Activated CD4-positive, alpha-beta T cell treated with anti-CD3 and anti-CD28 coated beads, Interleukin-2, Interleukin-6, amounts not matched to agents 100 ng/mL and 50 ng/mL, durations not matched to agents 16 hours and 8 hours (primary cell): ENCODE data around the gene NOP14.
"Not testable (repeated sequence)": the region's sequence is repeated elsewhere in the genome, so short reads cannot be mapped to it uniquely, and the experiment has no call there.

ENCODE experiments used
- DNase-seq: peaks from one replicate; pipeline ENCODE4 v3.0.0-alpha.2; 2020

NOP14 gene

DNA sequence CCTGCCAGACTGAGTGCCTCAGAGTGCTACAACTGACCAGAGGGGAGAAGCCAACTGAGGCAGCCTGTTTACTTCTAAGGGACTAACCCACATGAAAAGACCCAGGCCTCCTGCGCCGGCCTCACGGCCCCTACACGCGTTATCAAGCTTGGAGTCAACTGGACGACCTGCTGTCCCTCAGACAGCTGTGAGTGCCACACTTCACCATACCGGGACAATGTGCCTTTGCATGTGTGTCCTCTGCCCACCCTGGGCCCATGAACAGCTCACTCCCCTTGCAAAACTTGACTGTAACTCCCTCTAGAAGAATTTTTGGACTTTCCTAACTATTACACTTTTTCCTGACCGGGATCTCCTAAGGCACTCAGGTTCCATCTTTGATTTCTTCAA, 1.8 kb downstream of the NOP14 start:
- peak; percentile 49 for DNase-seq

DNA sequence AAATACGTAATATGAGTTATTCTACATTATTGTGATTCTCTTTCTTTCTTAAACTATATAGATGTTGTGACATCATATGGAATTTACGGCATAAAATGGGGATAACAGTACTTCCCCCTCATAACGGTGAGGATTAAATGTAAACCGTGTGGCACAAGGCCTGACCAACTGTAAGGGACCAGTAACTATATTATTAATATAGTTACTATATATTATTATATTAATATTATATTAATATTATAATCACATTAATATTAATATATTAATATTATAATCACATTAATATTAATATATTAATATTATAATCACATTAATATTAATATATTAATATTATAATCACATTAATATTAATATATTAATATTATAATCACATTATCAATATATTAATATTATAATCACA, 2.8 kb downstream of the NOP14 start:
- DNase-seq = not testable (repeated sequence)

DNA sequence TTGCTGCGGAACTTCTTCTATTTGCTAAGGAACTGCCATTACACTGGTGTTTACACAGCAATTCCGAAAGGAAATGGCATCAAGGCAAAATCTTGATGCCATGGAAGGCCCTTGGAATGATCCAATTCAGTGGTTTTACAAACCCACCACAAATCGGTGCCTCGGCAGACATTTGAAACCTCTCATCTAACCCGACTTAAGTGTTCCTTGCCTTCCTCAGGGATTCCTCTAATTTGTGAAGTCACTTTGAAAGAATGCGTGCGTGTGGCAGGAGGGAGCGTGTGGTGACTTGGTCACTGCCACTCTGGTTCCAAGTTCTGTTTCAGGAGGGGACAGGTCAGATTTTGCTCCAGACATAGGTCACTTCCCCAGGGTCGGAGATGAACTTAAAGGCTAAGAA, 4.8 kb downstream of the NOP14 start:
- DNase-seq = no peak

DNA sequence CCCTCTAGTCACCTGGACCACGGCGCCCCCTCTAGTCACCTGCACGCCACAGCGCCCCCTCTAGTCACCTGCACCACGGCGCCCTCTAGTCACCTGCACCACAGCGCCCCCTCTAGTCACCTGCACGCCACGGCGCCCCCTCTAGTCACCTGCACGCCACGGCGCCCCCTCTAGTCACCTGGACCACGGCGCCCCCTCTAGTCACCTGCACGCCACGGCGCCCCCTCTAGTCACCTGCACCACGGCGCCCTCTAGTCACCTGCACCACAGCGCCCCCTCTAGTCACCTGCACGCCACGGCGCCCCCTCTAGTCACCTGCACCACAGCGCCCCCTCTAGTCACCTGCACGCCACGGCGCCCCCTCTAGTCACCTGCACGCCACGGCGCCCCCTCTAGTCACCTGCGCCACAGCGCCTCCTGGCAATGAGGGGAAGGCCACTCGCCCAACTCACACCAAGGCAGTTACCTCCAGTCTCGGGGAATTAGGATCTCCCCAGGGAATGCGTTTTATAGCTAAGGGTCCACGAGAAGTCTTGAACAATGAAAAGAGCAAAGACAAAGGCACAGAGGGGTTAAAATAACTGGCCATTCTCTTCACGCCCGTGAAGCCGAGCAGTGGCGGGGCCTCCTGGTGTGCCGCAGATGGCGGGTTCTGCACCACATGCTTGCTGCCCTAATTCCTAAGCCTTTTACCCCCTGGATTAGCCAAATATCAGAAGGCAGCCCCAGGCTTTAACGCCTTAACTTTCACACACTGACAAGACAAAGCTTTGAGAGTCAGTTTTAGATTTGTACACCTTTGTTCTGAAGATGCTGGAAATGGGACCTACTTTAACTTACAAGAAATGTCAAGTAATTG, 7.8 kb downstream of the NOP14 start:
- DNase-seq = not testable (repeated sequence)

DNA sequence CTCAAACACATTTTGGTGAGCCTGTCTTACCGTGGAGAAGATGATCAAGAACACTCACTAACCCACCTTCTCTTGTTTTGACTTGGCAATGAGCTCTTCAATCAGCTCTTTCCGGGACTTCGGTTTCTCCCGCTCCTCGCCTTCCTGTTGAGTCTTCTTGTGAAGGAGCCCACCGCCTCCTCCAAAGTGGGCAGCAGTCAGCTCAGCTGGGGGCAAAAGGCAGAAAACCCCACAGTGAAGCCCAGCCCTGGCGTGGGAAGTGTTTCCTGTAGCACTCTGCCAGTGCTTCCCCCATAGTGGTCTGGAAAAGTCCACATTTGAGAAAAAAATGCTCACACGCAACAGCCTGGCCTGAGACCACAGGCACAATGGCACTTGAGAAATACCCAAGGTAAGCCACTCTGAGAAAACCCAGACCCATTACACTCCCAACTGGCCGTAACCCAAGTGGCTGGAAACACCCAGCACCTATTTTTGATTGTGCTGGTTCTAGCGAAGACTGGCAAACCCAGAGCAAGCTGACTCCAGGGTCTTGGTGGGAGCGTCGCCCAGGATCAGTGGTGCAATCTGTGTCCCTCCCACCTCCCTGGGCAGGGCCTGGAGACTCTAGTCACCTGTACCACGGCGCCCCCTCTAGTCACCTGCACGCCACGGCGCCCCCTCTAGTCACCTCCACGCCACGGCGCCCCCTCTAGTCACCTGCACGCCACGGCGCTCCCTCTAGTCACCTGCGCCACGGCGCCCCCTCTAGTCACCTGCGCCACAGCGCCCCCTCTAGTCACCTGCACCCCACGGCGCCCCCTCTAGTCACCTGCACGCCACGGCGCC, 8.6 kb downstream of the NOP14 start:
- peak; percentile 91 for DNase-seq

DNA sequence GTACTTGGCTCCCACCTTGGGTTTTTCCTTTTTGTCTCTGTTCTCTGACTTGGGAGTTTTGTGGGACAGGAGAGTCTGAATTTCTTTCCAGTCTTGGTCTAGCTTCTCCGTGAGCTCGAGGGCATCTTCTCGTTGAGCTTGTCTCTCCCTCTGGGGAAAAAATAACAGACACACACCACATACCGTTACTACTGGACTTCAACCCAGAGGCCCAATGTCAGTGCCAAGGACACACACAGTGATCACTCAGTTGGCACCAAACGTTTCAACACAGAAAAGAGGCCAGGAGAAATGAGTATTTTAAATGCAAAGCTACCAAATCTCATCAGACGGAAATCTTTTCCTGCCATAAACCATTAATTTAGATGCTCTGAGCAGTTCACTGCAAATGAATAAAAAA, 9.7 kb downstream of the NOP14 start:
- no peak for DNase-seq

DNA sequence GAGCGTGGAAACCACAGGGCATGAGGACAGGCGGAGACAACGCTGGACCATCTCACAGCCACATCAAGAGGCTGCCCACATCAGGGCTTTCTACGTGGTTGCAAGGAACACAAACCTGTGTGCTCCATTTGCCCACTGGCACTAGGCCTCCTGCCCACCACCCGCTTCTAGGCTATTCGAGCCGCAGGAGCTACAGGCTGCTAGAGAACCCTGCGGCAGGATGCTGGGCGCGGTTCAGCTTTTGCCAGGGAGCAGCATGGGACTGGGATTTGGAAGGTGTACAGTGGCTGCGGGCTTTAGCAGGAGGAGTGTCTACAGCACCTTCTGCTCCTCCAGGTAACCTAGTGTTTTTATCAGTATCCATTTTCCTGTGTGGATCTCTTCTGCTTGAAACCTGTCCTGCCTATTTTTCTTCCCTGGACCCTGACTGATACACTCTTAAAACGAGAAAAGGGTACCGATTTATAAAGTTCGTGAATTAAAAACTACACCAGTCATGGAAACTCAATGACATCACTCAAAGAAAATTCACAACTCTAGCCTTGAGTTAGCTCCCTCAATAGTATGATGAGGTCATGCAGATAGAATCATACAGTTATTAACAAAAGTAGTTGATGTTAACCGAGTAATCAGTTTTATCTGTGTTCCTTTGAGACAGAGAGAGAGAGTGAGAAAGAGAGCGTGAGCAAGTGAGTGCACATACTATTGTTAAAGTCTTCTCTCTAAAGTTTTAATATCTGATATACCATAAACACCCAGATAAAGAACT, 12.8 kb downstream of the NOP14 start:
- no peak for DNase-seq

DNA sequence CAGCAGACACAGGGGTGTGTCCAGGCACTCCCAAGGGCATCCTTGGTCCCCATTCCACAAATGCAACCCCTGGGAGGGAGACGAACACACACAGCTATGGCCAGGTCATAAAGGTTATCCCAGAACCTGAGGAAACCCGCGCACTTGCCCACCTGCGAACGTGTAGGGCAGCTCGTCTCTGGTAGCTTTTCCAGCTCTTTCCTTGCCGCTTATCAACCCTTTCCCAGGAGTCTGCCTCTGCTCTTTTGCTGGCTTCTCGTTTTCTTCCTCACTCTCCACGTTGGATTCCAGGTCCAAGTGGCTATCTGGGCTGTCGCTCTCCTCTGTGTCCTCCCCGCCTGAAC, 13.5 kb downstream of the NOP14 start:
- DNase-seq = no peak

DNA sequence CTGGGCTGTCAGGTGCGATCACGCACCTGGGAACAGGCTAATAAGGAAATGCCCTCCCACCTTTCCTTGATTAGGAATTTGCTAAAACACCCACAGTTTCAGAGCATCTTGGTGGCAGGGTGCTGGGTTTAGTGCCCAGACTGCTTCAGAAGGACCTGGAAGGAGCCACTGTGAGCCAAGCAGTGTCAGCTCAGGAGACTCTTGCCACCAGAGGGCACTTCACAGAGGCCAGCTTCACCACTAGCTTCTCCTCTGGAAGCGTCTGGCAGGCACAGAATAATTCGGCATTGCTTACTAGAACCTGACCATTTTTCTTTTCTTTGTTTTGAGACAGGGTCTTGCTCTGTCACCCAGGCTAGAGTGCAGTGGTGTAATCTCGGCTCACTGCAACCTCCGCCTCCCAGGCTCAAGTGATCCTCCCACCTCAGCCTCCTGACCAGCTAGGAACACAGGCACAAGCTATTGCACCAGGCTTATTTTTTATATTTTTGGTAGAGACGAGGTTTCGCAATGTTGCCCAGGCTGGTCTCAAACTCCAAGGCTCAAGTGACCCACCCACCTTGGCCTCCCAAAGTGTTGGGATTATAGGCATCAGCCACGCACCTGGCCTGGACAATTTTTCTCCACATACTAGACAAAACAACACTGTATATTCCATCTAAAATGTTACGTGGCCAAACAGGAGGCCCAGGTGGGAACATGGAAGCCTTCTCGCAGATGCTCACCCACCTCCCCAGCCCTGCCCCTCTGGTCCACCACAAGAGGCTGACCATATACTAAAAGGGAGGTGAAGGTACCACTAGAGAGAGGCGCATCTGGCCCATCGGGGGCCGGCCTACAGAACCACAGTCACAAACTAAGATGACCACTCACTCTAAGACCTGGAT, 14.1 kb downstream of the NOP14 start:
- no peak for DNase-seq

DNA sequence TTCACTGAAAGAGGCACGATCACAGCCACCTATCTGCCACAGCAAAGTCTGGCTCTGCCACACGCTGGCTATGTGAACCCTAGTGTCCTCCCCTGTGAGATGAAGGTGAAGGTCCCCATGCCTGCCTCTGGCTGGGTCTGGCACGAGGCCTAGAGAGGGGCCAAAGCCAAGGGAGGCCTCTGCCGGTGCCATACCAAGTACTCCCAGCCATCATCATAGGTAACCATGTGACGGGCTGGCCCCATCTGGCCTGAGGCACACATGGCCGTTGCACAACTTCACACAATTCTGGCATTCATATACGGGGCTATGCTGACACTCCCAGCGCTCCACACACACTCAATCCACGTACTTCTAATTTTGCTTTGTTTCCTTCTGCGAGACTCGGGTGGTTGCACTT, 15.3 kb downstream of the NOP14 start:
- no peak for DNase-seq

DNA sequence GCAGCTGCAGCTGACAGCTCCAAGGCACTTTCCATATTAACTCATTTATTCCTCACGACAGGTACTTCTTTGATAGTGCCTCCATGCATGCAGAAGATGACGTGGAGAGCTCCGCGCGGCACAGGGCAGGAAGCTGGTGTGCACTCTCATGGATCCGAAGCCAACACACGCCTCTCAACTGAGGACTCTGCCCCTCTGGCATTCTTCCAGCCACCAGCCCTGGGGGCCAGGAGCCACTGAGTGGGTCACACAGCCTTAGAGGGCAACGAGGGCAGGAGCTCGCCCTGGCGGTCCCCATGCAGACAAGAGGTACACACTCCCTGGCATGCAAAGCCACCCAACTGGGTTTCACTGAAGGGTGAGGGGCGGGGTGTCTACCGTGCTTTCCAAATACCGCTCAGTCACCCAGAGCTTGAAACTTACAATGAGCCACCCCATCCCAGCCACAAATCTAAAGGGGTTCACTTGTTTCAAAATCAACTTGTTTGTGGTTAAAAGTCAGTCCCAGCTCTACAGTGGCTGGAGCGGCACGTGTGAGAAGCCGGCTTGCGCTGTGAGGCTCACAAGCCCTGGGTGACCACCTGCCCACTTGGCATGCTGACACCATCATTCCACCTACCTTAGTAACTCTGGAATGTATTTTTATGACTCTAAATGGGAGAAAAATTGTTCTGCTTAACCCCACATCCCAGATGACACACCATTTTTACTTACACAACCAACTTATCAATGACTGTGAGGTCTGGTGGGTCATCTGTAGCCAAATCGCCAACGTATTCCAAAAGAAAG, 16.2 kb downstream of the NOP14 start:
- DNase-seq = no peak

DNA sequence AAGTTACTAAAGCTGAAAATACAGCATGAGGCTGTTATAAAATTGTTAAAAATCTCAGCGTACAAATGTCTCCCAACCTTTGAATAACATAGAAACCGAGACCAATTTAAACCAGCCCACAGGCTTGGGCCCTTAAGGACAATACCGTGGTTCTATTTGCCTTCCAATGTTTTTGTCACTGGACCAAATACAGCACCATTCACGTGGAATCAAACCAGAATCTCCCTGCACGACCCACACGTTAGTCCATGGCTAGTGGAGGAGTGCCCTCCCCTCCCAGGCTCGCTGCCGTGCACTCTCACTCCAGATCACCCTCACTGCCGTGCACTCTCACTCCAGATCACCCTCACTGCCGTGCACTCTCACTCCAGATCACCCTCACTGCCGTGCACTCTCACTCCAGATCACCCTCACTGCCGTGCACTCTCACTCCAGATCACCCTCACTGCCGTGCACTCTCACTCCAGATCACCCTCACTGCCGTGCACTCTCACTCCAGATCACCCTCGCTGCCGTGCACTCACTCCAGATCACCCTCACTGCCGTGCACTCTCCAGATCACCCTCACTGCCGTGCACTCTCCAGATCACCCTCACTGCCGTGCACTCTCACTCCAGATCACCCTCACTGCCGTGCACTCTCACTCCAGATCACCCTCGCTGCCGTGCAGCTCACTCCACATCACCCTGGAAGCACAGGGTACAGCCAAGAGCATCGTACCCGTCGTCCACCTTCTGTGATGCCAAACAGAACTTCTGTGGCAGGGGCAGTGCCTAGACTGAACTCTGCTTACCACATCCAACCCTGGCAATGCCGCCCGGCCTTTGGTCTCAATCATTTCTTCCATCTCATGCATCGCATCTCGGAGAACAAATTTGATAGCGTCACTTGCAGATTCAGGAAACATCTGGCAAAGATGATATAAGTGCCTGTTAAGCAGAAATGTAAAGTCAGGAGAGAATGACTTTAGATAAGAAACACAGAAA, 17.3 kb downstream of the NOP14 start:
- DNase-seq = not testable (repeated sequence)

DNA sequence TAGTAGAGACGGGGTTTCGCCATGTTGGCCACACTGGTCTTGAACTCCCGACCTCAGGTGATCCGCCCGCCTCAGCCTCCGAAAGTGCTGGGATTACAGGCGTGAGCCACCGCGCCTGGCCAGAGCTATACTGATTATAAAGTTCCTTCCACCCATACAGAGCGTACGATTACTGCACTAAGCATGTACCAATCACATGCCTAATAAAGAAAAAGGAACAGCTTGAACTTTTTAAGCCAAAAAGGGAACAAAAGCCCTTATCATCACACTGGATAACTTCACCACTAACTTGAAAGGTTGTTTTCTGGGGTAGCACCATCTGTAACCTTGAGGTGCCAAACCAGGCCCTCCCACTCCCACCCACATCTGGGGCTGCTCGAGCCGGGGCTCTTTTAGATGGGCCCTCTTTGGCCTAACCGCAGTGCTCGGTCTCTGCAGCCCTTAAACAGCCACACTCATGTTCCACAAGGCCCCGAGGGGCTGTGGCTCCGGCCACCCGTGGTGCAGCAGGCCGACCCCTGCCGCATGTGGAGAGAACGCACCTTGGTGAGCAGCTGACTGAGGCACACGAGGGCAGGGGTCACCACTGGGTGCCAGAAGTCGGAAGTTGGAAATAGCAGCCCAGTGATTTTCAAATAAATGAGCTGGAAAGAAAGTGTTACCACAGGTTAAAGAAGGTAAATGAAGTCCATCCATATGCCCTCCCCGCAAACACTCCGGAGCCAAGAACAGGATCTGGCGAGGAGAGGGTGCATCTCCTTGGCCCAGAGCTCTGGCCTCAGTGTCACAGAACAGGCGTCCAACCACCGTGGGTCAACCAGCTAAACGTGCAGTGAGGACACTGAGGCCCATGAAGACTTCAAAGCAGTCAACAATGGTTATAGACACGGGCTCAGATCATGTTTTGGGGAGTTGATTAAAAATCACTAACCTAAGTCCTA, 18.4 kb downstream of the NOP14 start:
- DNase-seq = no peak

DNA sequence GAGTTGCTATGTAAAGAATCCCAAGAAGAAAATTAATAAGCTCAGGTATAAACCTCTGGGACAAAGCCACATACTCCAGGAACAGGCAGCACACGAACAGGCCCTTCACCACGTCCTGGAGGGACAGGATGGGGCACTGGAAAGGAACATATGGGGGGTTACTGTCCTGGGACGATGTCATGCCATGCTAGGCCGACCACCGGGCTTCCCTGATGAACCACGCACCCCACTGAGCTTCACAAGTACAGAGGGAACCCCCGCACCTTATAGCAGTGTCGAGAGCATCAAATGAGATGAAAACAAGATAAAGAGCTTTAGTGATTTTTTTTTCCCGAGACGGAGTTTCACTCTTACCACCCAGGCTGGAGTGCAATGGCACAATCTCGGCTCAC, 19.1 kb downstream of the NOP14 start:
- no peak for DNase-seq

DNA sequence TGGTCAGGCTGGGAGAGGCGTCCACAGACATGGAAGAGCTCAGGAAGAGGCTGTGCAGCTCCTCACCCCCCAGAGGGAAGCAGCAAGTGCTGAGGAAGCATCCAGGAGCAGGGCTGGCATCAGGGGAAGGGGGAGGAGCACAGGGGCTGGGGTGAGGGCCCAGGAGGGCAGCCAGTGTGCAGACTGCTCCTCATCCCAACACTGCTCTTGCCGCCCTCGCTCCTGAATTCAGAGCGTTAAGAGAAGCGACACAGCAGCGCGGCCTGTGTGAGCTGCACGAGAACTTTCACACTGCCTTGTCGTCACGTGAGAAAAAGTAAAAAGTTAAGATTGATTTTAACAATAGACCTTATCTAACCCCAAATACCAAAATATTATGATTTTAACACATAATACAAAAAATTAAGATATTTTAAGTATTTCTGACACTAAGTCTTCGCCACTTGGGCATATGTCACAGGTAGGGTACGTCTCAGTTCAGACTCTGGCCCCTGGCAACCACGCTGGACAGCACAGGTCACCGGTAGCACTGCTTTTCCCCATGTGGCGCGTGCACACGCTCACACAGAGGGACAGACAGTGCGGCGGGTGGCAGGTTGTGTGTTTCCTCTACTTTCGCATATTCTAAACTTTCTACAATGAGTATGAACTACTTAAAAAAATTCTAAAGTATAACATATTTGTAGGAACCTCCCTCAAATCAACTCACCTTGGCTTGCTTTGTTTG, 19.7 kb downstream of the NOP14 start:
- DNase-seq = no peak

DNA sequence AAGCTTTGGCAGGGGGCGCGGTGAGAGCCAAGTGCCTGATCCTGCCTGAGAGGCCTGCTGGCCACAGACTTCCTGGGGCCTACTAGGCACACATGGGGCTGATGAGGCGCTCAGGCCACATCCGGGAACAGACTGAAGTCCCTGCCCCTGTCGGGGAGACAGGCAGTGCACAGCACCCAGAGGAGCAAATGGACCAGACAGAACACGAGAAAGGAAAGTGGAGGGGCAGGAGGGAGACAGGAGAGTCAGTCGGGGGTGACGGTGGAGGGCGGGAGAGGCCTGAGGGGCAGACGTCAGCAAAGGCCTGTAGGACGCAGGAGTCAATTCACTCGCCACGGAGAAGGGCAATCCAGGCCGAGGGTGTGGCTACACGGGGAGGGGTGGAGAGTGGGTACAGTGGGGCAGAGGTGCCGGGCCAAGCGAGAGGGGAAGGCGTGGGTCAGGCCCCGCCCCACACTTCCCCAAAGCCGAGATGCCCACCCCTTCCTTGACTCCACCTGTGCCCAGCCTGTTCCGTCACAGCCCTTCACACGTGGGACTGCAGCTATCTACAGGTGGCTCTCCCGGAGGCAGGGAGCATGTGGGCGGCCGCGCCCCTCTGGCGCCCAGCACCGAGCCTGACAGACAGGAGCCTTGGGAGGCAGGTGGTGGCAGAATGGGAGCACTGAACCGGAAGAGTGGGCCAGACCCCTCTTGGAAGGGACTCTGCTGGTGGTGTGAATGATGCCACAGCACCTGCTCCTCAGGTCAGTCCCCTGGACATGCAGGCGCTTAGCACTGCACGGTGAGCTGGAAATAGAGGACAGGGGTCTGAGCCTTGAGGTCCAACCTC, 20.5 kb downstream of the NOP14 start:
- no peak for DNase-seq

DNA sequence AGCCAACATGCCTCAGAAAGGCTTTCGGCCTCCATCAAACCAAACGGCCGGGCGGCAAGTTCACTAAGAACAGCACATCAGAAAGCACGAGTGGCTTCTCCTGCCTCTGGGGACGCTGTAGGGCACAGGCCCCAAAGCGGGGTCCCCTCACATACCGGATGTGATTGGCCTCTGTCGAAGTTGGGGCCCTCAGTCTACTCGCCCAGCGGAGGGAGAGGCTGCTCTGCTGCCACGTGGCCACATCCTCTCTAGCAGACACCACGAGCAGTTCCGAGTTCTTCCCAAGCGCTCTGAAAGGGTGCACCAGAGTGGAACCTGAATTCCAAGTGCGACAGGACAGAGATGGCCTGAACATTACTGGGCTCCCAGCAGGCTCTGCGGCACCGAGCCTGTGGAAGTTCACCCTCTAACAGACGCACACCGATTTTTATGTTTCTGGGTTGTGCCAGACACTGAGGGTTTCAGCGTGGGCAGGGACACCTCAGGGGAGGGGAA, 21.1 kb downstream of the NOP14 start:
- no peak for DNase-seq
